HL-60 (cell line): ENCODE data around the gene SIGLEC9.

Experiments
- DNase-seq, 2 experiments: peaks; one replicate each; pipeline ENCODE4 v3.0.0-alpha.2; 2010 to 2020; ENCODE audit warnings: low read depth in 1 of 2, low spot score in 1 of 2
- H3K27ac ChIP-seq: fragments of 250-450 bp; sonication (Bioruptor Pico); replicated peaks from 2 replicates; pipeline ENCODE4 v1.5.1; 2020; ENCODE audit warnings: mild to moderate bottlenecking, moderate library complexity
- H3K27me3 ChIP-seq: fragments of 250-450 bp; sonication (Bioruptor Pico); 2 replicates; pipeline ENCODE4 v1.5.1; 2021; ENCODE audit warnings: mild to moderate bottlenecking, moderate library complexity; ENCODE audit not compliant: insufficient read depth, poor library complexity, severe bottlenecking
- H3K4me3 ChIP-seq: replicated peaks from 2 replicates; pipeline ENCODE4 v1.5.1; 2011; ENCODE audit warnings: mild to moderate bottlenecking, control low read depth, low read length; ENCODE audit not compliant: insufficient read depth
- GABPA ChIP-seq: IDR thresholded peaks from 2 replicates; pipeline ENCODE4 v1.6.1; 2012; ENCODE audit warnings: low read depth
- POLR2AphosphoS5 ChIP-seq: IDR thresholded peaks from 2 replicates; pipeline ENCODE4 v1.6.1; 2012; ENCODE audit warnings: low read depth
- REST ChIP-seq: IDR thresholded peaks from 2 replicates; pipeline ENCODE4 v1.6.1; 2012; ENCODE audit warnings: low read depth; ENCODE audit not compliant: insufficient replicate concordance
- SPI1 ChIP-seq: IDR thresholded peaks from 2 replicates; pipeline ENCODE4 v1.6.1; 2012; ENCODE audit warnings: low read depth, mild to moderate bottlenecking, borderline replicate concordance
- TF ChIP-seq, protein P1 (sequence below): IDR thresholded peaks from one replicate; pipeline ENCODE4 v1.5.1; 2011; ENCODE audit warnings: low read length, control low read depth, inconsistent platforms; ENCODE audit not compliant: insufficient read depth

SIGLEC9 gene

GRCh38 chr19:51144482-51145045 is 19.9 kb downstream of the SIGLEC9 start:
- Histone ChIP-seq H3K27ac (no peak overlapping the region), H3K27me3 (no peaks in the 10 kb centered on the region)

GRCh38 chr19:51145916-51146493 is 21.3 kb downstream of the SIGLEC9 start:
- Histone ChIP-seq H3K27me3 (no peaks in the 10 kb centered on the region), H3K4me3 (no peak overlapping the region), H3K27ac (no peak overlapping the region)
- TF ChIP-seq REST (no peak), POLR2AphosphoS5 (no peak), GABPA (no peak), SPI1 (no peak)
- TF ChIP-seq, protein P1, sequence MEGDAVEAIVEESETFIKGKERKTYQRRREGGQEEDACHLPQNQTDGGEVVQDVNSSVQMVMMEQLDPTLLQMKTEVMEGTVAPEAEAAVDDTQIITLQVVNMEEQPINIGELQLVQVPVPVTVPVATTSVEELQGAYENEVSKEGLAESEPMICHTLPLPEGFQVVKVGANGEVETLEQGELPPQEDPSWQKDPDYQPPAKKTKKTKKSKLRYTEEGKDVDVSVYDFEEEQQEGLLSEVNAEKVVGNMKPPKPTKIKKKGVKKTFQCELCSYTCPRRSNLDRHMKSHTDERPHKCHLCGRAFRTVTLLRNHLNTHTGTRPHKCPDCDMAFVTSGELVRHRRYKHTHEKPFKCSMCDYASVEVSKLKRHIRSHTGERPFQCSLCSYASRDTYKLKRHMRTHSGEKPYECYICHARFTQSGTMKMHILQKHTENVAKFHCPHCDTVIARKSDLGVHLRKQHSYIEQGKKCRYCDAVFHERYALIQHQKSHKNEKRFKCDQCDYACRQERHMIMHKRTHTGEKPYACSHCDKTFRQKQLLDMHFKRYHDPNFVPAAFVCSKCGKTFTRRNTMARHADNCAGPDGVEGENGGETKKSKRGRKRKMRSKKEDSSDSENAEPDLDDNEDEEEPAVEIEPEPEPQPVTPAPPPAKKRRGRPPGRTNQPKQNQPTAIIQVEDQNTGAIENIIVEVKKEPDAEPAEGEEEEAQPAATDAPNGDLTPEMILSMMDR = no peak
- DNase-seq = no peak

More at GRCh38 chr19:51144482-51145045, 19.9 kb downstream of the SIGLEC9 start:
- DNase-seq = no peak
- no peak overlapping the region for H3K4me3 ChIP-seq
- no peak for TF ChIP-seq SPI1

GRCh38 chr19:51146751-51147150 is 22.0 kb downstream of the SIGLEC9 start:
- H3K27ac ChIP-seq = no peak overlapping the region
- no peak for DNase-seq
- no peaks in the 10 kb centered on the region for H3K27me3 ChIP-seq
- TF ChIP-seq SPI1 (no peak), REST (no peak), POLR2AphosphoS5 (no peak), GABPA (no peak)
- TF ChIP-seq, protein P1 = no peak
- no peak overlapping the region for H3K4me3 ChIP-seq

DNA sequence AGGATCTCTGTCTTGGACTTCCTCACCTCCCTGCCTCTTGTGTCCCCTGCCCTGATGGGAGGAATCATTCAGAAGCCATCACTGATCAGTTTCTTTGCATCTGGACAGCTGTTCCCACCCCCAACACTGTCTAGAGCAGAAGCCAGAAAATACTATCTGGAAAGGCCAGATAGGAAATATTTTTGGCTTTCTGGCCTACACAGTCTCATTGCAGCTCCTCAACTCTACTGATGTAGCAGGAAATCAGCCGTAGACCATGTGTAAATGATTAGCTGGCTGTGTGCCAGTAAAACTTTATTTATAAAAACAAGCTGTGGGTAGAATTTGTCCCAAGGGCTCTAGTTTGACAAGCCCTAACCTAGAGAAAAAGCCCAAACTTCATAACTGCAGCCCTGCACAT is 23.0 kb downstream of the SIGLEC9 start:
- Histone ChIP-seq H3K27me3 (no peaks in the 10 kb centered on the region), H3K27ac (no peak overlapping the region), H3K4me3 (no peak overlapping the region)
- DNase-seq = no peak
- TF ChIP-seq GABPA (no peak), SPI1 (no peak), POLR2AphosphoS5 (no peak), REST (no peak)
- TF ChIP-seq, protein P1 = no peak
